HEK293 (cell line): ENCODE results near the gene SFSWAP.
A peak's percentile ranks its signal among the peaks of the same experiment; 100 is the strongest.

Experiments used
- CTCF ChIA-PET: fragments of 350-600 bp; formaldehyde crosslinking; extraction: SDS; loops from one replicate; lab custom pipeline; 2021; ENCODE audit warnings: antibody characterized with exemption; lab: Yijun Ruan, JAX
- POLR2A ChIA-PET: fragments of 300-600 bp; formaldehyde crosslinking; extraction: SDS; loops from one replicate; lab custom pipeline; 2020; ENCODE audit warnings: antibody characterized with exemption, inconsistent platforms; lab: Yijun Ruan, JAX
- H3K27ac ChIP-seq: fragments of 200-500 bp; sonication (Bioruptor generic); 2 replicates; pipeline ENCODE4 v1.5.1; 2014; ENCODE audit warnings: low read depth, low read length, control low read depth, inconsistent platforms; ENCODE audit errors: extremely low read depth
- H3K36me3 ChIP-seq, 2 experiments: fragments of 200-500 bp in 1 of 2; sonication (Bioruptor generic) in 1 of 2; 1 replicate in 1 of 2; 2 replicates in 1 of 2; pipeline ENCODE4 v1.5.1; 2014 to 2017; ENCODE audit warnings: inconsistent platforms in 2 of 2, low read length in 2 of 2; ENCODE audit not compliant: control insufficient read depth in 2 of 2, insufficient read depth in 1 of 2
- H3K4me1 ChIP-seq: fragments of 200-500 bp; sonication (Bioruptor generic); 2 replicates; pipeline ENCODE4 v1.5.1; 2014; ENCODE audit warnings: mild to moderate bottlenecking, low read length, inconsistent platforms; ENCODE audit not compliant: control insufficient read depth, insufficient read depth
- H3K4me3 ChIP-seq: 2 replicates; pipeline ENCODE4 v1.5.1; 2011; ENCODE audit warnings: low read depth, mild to moderate bottlenecking, control low read depth, low read length, moderate library complexity
- H3K9me3 ChIP-seq: fragments of 200-500 bp; sonication (Bioruptor generic); 2 replicates; pipeline ENCODE4 v1.5.1; 2014; ENCODE audit warnings: low read depth, low read length, inconsistent platforms; ENCODE audit not compliant: control insufficient read depth, insufficient read depth
- GLI2 ChIP-seq: fragments of 450-650 bp; formaldehyde crosslinking; IDR thresholded peaks from 2 replicates; pipeline ENCODE4; 2017; ENCODE audit warnings: missing biosample characterization, missing genetic modification characterization, low read depth, borderline replicate concordance
- HOXA7 ChIP-seq: sonication (generic); formaldehyde crosslinking; IDR thresholded peaks from 2 replicates; pipeline ENCODE4 v1.8.1; 2022; ENCODE audit warnings: missing genetic modification reagents, borderline replicate concordance
- PRDM2 ChIP-seq: fragments of 450-650 bp; formaldehyde crosslinking; IDR thresholded peaks from 2 replicates; pipeline ENCODE4 v1.5.1; 2016; ENCODE audit warnings: missing biosample characterization, missing genetic modification characterization, borderline replicate concordance
- YY2 ChIP-seq: fragments of 450-650 bp; formaldehyde crosslinking; IDR thresholded peaks from 2 replicates; pipeline ENCODE4 v1.5.1; 2016; ENCODE audit warnings: missing biosample characterization, missing genetic modification characterization
- ZNF121 ChIP-seq: fragments of 450-650 bp; formaldehyde crosslinking; IDR thresholded peaks from 2 replicates; pipeline ENCODE4 v1.5.1; 2016; ENCODE audit warnings: missing biosample characterization, missing genetic modification characterization
- ZNF214 ChIP-seq: fragments of 450-650 bp; formaldehyde crosslinking; IDR thresholded peaks from 2 replicates; pipeline ENCODE4 v1.5.1; 2017; ENCODE audit warnings: missing biosample characterization, mild to moderate bottlenecking, missing genetic modification characterization, borderline replicate concordance
- ZNF24 ChIP-seq: fragments of 450-650 bp; formaldehyde crosslinking; IDR thresholded peaks from 2 replicates; pipeline ENCODE4 v1.5.1; 2016; ENCODE audit warnings: missing biosample characterization, missing genetic modification characterization
- ZNF366 ChIP-seq: fragments of 450-650 bp; formaldehyde crosslinking; conservative IDR thresholded peaks from 2 replicates; pipeline ENCODE4 v1.5.1; 2016; ENCODE audit warnings: missing biosample characterization, missing genetic modification characterization
- ZNF37A ChIP-seq: fragments of 450-650 bp; IDR thresholded peaks from 2 replicates; pipeline ENCODE4 v1.5.1; 2018; ENCODE audit warnings: missing biosample characterization, missing genetic modification characterization
- ZNF530 ChIP-seq: fragments of 450-650 bp; formaldehyde crosslinking; IDR thresholded peaks from 2 replicates; pipeline ENCODE4 v1.5.1; 2016; ENCODE audit warnings: low read depth, missing biosample characterization, missing genetic modification characterization
- ZNF76 ChIP-seq: fragments of 450-650 bp; formaldehyde crosslinking; IDR thresholded peaks from 2 replicates; pipeline ENCODE4; 2016; ENCODE audit warnings: low read depth, missing biosample characterization, missing genetic modification characterization, borderline replicate concordance
- ZNF776 ChIP-seq: fragments of 450-650 bp; formaldehyde crosslinking; IDR thresholded peaks from 2 replicates; pipeline ENCODE4 v1.5.0; 2017; ENCODE audit warnings: missing biosample characterization, missing genetic modification characterization, borderline replicate concordance
- ZSCAN30 ChIP-seq: fragments of 450-650 bp; IDR thresholded peaks from 2 replicates; pipeline ENCODE4 v1.5.1; 2018; ENCODE audit warnings: missing biosample characterization, mild to moderate bottlenecking, missing genetic modification characterization, moderate library complexity
- TF ChIP-seq, protein P1 (sequence below): fragments of 450-650 bp; formaldehyde crosslinking; optimal IDR thresholded peaks from 2 replicates; pipeline ENCODE3; 2016; ENCODE audit warnings: missing biosample characterization, mild to moderate bottlenecking, missing genetic modification characterization

SFSWAP gene

GRCh38 chr12:131725503-131725902, 14.6 kb downstream of the SFSWAP start (continued):
- TF ChIP-seq ZNF776 (tag by site-specific recombination): no peak
- no peak for TF ChIP-seq ZNF76 (tag by site-specific recombination)
- no peak for TF ChIP-seq PRDM2 (tag by site-specific recombination)
- TF ChIP-seq GLI2 (tag by site-specific recombination): no peak
- no peak for TF ChIP-seq HOXA7 (CRISPR knock-in tag)

- Histone ChIP-seq H3K4me3 (no peak overlapping the region), H3K27ac (no peak overlapping the region), H3K9me3 (no peaks in the 10 kb centered on the region), H3K36me3 (peaks cover 46 to 92% of the 10 kb centered on the region in 2 experiments)
- CTCF ChIA-PET: no interaction called here
- 0 out of 2 replicates have a peak, but pooled peaks have one; percentile 15 for TF ChIP-seq ZNF121 (tag by site-specific recombination)
- TF ChIP-seq YY2 (tag by site-specific recombination): no peak
- TF ChIP-seq, all 188 proteins: peak for 1
- POLR2A ChIA-PET: no interaction called here
- H3K4me1 ChIP-seq: no peaks in the 10 kb centered on the region
These were observed 17.8 kb downstream of the SFSWAP start for GRCh38 chr12:131728720-131729119.

DNA sequence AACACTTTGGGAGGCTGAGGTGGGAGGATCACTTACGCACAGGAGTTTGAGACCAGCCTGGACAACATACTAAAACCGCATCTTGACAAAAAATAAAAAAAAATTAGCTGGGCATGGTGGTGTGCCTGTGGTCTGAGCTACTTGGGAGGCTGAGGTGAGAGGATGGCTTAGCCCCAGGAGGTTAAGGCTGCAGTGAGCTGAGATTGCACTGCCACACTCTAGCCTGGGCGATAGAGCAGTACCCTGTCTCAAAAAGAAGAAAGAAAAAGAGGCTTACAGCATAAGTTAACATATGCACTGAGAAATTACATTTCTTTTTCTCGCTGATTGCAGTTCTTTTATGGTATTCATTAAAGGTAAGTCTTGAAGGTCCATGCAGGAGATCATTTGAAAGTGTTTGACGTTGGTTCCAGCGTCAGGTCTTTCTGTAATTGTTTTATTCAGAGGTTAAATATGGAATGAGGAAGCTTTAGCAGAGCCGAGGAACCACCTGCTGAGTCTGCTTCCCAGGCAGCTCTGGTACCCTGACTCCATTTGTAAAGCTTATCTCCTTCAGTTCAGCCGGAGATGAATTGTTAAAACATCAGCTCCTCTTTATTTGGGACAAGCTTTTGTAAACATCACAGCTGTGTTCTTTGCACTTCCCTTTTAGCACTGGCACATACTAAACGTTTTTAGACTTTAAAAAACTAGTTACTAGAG, 18.5 kb downstream of the SFSWAP start:
- ChIA-PET CTCF (interaction anchor here (0.7 kb wide), 1 partner anchor 625 kb away, joined by 3 read pairs; no protein-coding TSS in a partner anchor), POLR2A (no interaction called here)
- TF ChIP-seq ZNF24 (no peak), ZSCAN30 (tag by site-specific recombination) (no peak), ZNF37A (tag by site-specific recombination) (no peak), ZNF530 (no peak), ZNF366 (tag by site-specific recombination) (no peak), ZNF214 (tag by site-specific recombination) (no peak)
- TF ChIP-seq, protein P1, sequence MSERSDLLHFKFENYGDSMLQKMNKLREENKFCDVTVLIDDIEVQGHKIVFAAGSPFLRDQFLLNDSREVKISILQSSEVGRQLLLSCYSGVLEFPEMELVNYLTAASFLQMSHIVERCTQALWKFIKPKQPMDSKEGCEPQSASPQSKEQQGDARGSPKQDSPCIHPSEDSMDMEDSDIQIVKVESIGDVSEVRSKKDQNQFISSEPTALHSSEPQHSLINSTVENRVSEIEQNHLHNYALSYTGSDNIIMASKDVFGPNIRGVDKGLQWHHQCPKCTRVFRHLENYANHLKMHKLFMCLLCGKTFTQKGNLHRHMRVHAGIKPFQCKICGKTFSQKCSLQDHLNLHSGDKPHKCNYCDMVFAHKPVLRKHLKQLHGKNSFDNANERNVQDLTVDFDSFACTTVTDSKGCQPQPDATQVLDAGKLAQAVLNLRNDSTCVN: no peak
- Histone ChIP-seq H3K9me3 (no peaks in the 10 kb centered on the region), H3K4me3 (no peak overlapping the region), H3K27ac (no peak overlapping the region), H3K36me3 (peaks cover 46 to 95% of the 10 kb centered on the region in 2 experiments), H3K4me1 (no peaks in the 10 kb centered on the region)
